OCI-LY1 (cell line): ENCODE results near the gene CLBA1.

Experiments
- CTCF ChIP-seq: fragments of 200-600 bp; sonication (generic), shearing (Covaris generic); IDR thresholded peaks from 2 replicates; pipeline ENCODE4 v1.5.1; 2017; ENCODE audit warnings: mild to moderate bottlenecking, antibody characterized with exemption, low read length, moderate library complexity, mixed read lengths
- EZH2 ChIP-seq: fragments of 200-600 bp; sonication (generic), shearing (Covaris generic); IDR thresholded peaks from 2 replicates; pipeline ENCODE4 v1.8.0; 2017; ENCODE audit warnings: borderline replicate concordance, mixed run types, mild to moderate bottlenecking, antibody characterized with exemption, low read length, moderate library complexity, mixed read lengths

GRCh38 chr14:104981699-104982541, 3.7 kb upstream of the CLBA1 start:
- no peak for TF ChIP-seq CTCF
- no peak for TF ChIP-seq EZH2
